Measurements from ENCODE around the gene GPR37.

GRCh38 chr7:124713086-124713485, 52.5 kb downstream of the GPR37 start:
- no peak for TF ChIP-seq TCF7L2 (IDR thresholded peaks at IDR 0.05; ENCODE audit: low read depth, low read length)
- TF ChIP-seq CTCF (IDR thresholded peaks at IDR 0.05) = no peak

Data from Panc1 (cell line).